Breast epithelium (tissue), 4 donors: Measurements from ENCODE around the gene SMYD1. TPM values are rescaled to one million over a fixed set of nuclear protein-coding genes. Genes with fewer than 3 reads are reported as not detected.
A peak's percentile ranks its signal among the peaks of the same experiment; 100 is the strongest.

ENCODE experiments used
- DNase-seq, 2 donors: peaks; one replicate each; pipeline ENCODE4 v3.0.0-alpha.2; 2019; ENCODE audit warnings: low spot score in 2 of 2
- H3K27ac ChIP-seq, 2 donors: fragments of 200-600 bp; sonication (generic) in 1 of 2; one replicate each; pipeline ENCODE4 v1.5.1; 2016 to 2019; ENCODE audit warnings: mild to moderate bottlenecking in 1 of 2
- H3K27me3 ChIP-seq, 2 donors: fragments of 200-600 bp; sonication (generic) in 1 of 2; one replicate each; pipeline versions ENCODE4 v1.5.1 to v1.6.0; 2017 to 2019; ENCODE audit warnings: control low read depth in 1 of 2, mild to moderate bottlenecking in 1 of 2
- H3K36me3 ChIP-seq: fragments of 200-600 bp; one replicate; pipeline ENCODE4 v1.5.1; 2019
- H3K4me1 ChIP-seq, 2 donors: fragments of 200-600 bp; sonication (generic); one replicate each; pipeline ENCODE4 v1.5.1; 2016 to 2019; ENCODE audit warnings: control low read depth in 1 of 2
- H3K4me3 ChIP-seq, 3 donors: fragments of 200-600 bp; sonication (generic); 1 replicate in 2 of 3; 2 replicates in 1 of 3; pipeline ENCODE4 v1.5.1; 2016 to 2019; ENCODE audit warnings: mild to moderate bottlenecking in 3 of 3, moderate library complexity in 2 of 3
- H3K9me3 ChIP-seq, 2 donors: fragments of 200-600 bp; sonication (generic) in 1 of 2; one replicate each; pipeline ENCODE4 v1.5.1; 2016 to 2019; ENCODE audit warnings: control low read depth in 1 of 2
- POLR2A ChIP-seq: fragments of 450-650 bp; IDR thresholded peaks from one replicate; pipeline ENCODE4 v1.6.1; 2016; ENCODE audit warnings: antibody characterized with exemption, mild to moderate bottlenecking, moderate library complexity
- POLR2AphosphoS5 ChIP-seq, 3 donors: sonication (generic); formaldehyde crosslinking; IDR thresholded peaks; one replicate each; pipeline ENCODE4 v1.6.1; 2017; ENCODE audit warnings: antibody characterized with exemption in 3 of 3
- intact Hi-C: fragments of 100-400 bp; cut with DNase I; formaldehyde crosslinking; loops from one replicate; pipeline ENCODE4 v1.15.1; 2023; ENCODE audit warnings: low total_unique reads
- total RNA-seq, 3 donors: library from RNA; depleted of rRNA; stranded (reverse); fragments of >200 nt; gene quantifications; one replicate each; pipeline ENCODE4 v1.1.0, GENCODE V29; 2016
- TF ChIP-seq, protein P1 (sequence below), 3 donors: fragments of 450-650 bp; IDR thresholded peaks; one replicate each; pipeline ENCODE4 v1.5.1; 2016 to 2017; ENCODE audit warnings: antibody characterized with exemption in 3 of 3, mild to moderate bottlenecking in 3 of 3, moderate library complexity in 3 of 3

SMYD1 gene
- total RNA-seq, 3 donors from 2014 or later: 0.29 to 3.3 TPM; not detected in 1

DNA sequence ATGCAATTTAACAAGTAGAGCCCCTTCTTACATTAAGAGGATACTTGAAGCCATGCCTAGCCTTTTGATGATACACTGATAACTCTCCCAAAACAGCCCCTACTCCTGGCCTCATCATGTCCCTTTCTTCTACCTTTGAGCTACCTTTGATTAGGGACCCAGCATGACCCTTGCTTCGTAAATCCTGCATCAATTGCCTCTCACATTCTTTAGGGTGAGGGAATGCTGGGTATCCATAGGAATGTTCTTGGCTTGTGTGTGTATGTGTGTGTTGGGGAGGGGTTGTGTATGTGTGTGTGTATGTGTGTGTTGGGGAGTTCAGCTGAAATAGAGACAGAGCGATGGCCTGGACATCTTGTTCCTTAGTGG lies 6.7 kb upstream of the SMYD1 start:
- Histone ChIP-seq H3K27me3 (no peaks in the 10 kb centered on the region), H3K4me1 (no peaks in the 10 kb centered on the region), H3K36me3 (no peaks in the 10 kb centered on the region), H3K4me3 (no peak overlapping the region), H3K9me3 (no peaks in the 10 kb centered on the region), H3K27ac (no peak overlapping the region)
- DNase-seq: no peak
- intact Hi-C loops: no loop called here
- TF ChIP-seq POLR2A (no peak), POLR2AphosphoS5 (IDR thresholded peaks at IDR 0.05) (no peak)
- TF ChIP-seq, protein P1, sequence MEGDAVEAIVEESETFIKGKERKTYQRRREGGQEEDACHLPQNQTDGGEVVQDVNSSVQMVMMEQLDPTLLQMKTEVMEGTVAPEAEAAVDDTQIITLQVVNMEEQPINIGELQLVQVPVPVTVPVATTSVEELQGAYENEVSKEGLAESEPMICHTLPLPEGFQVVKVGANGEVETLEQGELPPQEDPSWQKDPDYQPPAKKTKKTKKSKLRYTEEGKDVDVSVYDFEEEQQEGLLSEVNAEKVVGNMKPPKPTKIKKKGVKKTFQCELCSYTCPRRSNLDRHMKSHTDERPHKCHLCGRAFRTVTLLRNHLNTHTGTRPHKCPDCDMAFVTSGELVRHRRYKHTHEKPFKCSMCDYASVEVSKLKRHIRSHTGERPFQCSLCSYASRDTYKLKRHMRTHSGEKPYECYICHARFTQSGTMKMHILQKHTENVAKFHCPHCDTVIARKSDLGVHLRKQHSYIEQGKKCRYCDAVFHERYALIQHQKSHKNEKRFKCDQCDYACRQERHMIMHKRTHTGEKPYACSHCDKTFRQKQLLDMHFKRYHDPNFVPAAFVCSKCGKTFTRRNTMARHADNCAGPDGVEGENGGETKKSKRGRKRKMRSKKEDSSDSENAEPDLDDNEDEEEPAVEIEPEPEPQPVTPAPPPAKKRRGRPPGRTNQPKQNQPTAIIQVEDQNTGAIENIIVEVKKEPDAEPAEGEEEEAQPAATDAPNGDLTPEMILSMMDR (IDR thresholded peaks at IDR 0.05): no peak

DNA sequence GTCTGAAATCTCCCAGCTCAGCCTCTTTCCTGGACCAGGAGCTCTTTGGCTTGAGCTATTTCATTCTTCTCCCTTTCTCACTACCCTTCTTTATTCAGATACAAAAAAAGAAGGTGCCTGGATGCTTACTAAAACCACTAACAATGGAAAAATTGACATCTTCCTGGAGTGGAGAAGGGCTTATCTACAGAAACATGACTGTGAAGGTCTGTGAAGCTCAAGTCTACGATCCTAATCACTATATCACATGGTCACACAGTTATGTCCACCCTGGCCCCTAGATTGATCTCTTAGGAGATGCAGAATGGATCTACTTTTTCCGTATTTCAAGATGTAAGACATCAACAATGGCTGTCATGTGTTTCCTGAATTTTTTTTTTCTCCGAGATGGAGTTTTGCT lies 6.3 kb upstream of the SMYD1 start:
- no peaks in the 10 kb centered on the region for H3K4me1 ChIP-seq
- no peaks in the 10 kb centered on the region for H3K36me3 ChIP-seq
- intact Hi-C loops: no loop called here
- no peaks in the 10 kb centered on the region for H3K9me3 ChIP-seq
- H3K27me3 ChIP-seq: no peaks in the 10 kb centered on the region
- TF ChIP-seq, protein P1 (IDR thresholded peaks at IDR 0.05): no peak
- TF ChIP-seq POLR2AphosphoS5 (IDR thresholded peaks at IDR 0.05): no peak
- TF ChIP-seq POLR2A: no peak
- no peak overlapping the region for H3K4me3 ChIP-seq
- no peak overlapping the region for H3K27ac ChIP-seq
- no peak for DNase-seq

DNA sequence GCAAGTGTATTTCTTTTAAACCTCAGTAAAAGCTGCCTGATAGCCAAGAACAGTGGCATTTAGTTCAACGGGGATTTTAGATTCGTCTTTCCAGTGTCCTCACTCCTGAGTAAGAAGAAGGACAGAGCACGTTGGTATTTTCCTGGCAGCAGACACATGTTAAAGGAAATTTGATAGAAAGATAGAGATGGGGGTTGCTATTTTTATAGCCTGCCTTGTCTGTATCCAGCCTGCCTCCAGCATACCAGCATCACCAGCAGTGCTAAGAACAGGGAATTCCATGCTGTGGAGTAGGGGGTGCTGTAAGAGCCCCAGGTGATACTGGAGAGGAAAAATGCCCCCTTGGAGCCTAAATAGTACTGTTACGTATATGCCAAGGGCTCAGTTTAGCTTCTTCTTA lies 1.1 kb upstream of the SMYD1 start:
- no peaks in the 10 kb centered on the region for H3K4me1 ChIP-seq
- DNase-seq: no peak
- TF ChIP-seq, protein P1 (IDR thresholded peaks at IDR 0.05): no peak
- TF ChIP-seq POLR2AphosphoS5 (IDR thresholded peaks at IDR 0.05): no peak
- TF ChIP-seq POLR2A: no peak
- intact Hi-C loops: no loop called here
- H3K4me3 ChIP-seq: no peak overlapping the region
- no peak overlapping the region for H3K27ac ChIP-seq
- H3K27me3 ChIP-seq: no peaks in the 10 kb centered on the region
- no peaks in the 10 kb centered on the region for H3K36me3 ChIP-seq
- no peaks in the 10 kb centered on the region for H3K9me3 ChIP-seq

DNA sequence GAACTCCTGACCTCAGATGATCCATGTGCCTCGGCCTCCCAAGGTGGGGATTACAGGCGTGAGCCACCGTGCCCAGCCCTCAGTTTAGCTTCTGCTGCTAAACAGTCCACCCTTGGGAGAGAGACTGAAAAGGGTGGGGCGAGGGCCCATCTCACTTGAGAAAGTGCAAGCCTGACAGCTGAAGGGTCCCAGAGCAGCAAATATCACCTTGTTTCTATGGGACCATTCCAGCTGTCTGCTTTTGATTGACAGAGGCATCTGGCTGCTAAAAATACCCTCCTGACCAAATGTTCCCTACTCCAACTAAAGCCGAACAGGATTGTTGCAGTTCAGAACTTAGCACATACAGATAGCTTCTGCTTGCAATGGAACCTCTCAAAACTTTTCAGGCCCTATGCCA lies 436 bp upstream of the SMYD1 start:
- TF ChIP-seq POLR2A (no peak), POLR2AphosphoS5 (IDR thresholded peaks at IDR 0.05) (no peak)
- TF ChIP-seq, protein P1 (IDR thresholded peaks at IDR 0.05): no peak

DNA sequence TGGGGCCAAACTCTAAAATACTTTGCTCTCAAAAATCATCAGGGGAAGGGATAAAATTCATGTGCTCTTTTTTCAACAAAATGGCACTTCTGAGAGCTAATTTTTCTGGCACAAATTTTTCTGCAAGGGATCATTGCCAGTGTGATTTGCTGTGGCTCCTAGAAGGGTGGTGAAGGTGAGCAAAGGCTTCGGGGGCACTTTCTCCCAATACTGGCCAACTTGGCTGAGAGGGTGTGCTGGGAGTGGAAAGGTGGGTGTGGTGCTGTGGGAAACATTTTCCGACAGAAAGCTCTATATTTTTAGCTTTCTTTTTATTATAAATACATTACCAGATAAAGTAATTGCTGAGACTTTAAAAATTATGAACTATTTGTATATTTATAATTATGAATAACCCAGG lies 419 bp downstream of the SMYD1 start:
- Histone ChIP-seq H3K9me3 (no peaks in the 10 kb centered on the region), H3K4me3 (peak overlapping the region in 1 of 3 donors; percentile 20), H3K4me1 (no peaks in the 10 kb centered on the region), H3K27ac (no peak overlapping the region), H3K36me3 (no peaks in the 10 kb centered on the region), H3K27me3 (no peaks in the 10 kb centered on the region)
- no peak for DNase-seq
- intact Hi-C loops: no loop called here
- TF ChIP-seq, protein P1 (IDR thresholded peaks at IDR 0.05): no peak
- TF ChIP-seq POLR2AphosphoS5 (IDR thresholded peaks at IDR 0.05) (no peak), POLR2A (no peak)

More for the DNA sequence above, 436 bp upstream of the SMYD1 start:
- Histone ChIP-seq H3K9me3 (no peaks in the 10 kb centered on the region), H3K27me3 (no peaks in the 10 kb centered on the region), H3K4me1 (no peaks in the 10 kb centered on the region), H3K27ac (peak overlapping the region in 1 of 2 donors; percentile 40), H3K4me3 (no peak overlapping the region), H3K36me3 (no peaks in the 10 kb centered on the region)
- DNase-seq: no peak
- intact Hi-C loops: no loop called here
